ENCODE results near the gene ABHD1.

DNA sequence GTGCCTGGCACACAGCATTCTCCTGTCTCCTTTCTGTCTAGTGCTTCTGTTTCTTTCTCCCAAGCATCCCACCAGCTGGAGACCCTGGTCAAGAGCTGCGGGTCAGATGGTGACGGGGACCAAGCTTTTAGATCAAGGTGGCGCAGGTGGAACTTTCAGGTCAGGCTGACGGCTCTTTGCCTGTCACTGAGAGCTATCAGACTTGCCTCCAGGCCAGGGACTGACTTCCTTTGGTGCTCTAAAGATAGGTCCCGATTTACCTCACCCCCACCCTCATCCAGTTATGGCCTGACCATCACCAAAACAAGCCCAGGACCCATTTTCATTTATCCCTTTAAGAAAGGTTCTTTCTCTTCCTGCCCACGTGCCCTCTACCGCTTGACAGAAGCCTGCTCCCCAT is 46.4 kb upstream of the ABHD1 start:
- TF ChIP-seq, protein P1, sequence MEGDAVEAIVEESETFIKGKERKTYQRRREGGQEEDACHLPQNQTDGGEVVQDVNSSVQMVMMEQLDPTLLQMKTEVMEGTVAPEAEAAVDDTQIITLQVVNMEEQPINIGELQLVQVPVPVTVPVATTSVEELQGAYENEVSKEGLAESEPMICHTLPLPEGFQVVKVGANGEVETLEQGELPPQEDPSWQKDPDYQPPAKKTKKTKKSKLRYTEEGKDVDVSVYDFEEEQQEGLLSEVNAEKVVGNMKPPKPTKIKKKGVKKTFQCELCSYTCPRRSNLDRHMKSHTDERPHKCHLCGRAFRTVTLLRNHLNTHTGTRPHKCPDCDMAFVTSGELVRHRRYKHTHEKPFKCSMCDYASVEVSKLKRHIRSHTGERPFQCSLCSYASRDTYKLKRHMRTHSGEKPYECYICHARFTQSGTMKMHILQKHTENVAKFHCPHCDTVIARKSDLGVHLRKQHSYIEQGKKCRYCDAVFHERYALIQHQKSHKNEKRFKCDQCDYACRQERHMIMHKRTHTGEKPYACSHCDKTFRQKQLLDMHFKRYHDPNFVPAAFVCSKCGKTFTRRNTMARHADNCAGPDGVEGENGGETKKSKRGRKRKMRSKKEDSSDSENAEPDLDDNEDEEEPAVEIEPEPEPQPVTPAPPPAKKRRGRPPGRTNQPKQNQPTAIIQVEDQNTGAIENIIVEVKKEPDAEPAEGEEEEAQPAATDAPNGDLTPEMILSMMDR (IDR thresholded peaks at IDR 0.05) = no peak
- no peak for TF ChIP-seq POLR2AphosphoS5 (IDR thresholded peaks at IDR 0.05)

Data from breast epithelium (tissue), 3 donors.